HepG2 (cell line): ENCODE data around the gene IL1A. TPM values are rescaled to one million over a fixed set of nuclear protein-coding genes. Genes with fewer than 3 reads are reported as not detected.

Experiments
- ETV6 ChIP-seq: sonication (generic); formaldehyde crosslinking; conservative IDR thresholded peaks from 2 replicates; pipeline ENCODE4 v1.4.0; 2020; ENCODE audit warnings: missing genetic modification reagents
- FOXA1 ChIP-seq, 2 experiments: fragments of 450-650 bp in 1 of 2; sonication (generic) in 1 of 2; formaldehyde crosslinking in 1 of 2; IDR thresholded peaks; 2 replicates each; pipeline versions ENCODE4 v1.4.0 to v1.6.1; 2016 to 2020; ENCODE audit warnings: missing genetic modification reagents in 1 of 2
- FOXJ3 ChIP-seq: sonication (generic); formaldehyde crosslinking; IDR thresholded peaks from 2 replicates; pipeline ENCODE4 v1.4.0; 2020; ENCODE audit warnings: missing genetic modification reagents, mild to moderate bottlenecking, borderline replicate concordance
- FOXP1 ChIP-seq, 2 experiments: fragments of 450-650 bp in 1 of 2; IDR thresholded peaks; 2 replicates each; pipeline ENCODE4 v1.6.1; 2017 to 2018; ENCODE audit warnings: antibody characterized with exemption in 1 of 2
- HBP1 ChIP-seq: IDR thresholded peaks from 2 replicates; pipeline ENCODE4 v1.6.1; 2016; ENCODE audit warnings: low read depth, control low read depth
- KLF16 ChIP-seq, 2 experiments: sonication (generic) in 1 of 2; formaldehyde crosslinking in 1 of 2; IDR thresholded peaks; 2 replicates each; pipeline versions ENCODE4 v1.6.1 to v1.8.0; 2016 to 2023; ENCODE audit warnings: missing genetic modification reagents in 2 of 2, missing compliant biosample characterization in 1 of 2
- PPARG ChIP-seq: conservative IDR thresholded peaks from 2 replicates; pipeline ENCODE4 v1.6.1; 2016; ENCODE audit warnings: missing biosample characterization, missing genetic modification reagents
- RAD21 ChIP-seq: fragments of 450-650 bp; formaldehyde crosslinking; IDR thresholded peaks from 2 replicates; pipeline ENCODE4 v1.5.0; 2020; ENCODE audit warnings: mild to moderate bottlenecking
- SALL2 ChIP-seq: sonication (generic); formaldehyde crosslinking; IDR thresholded peaks from 2 replicates; pipeline ENCODE4 v1.8.1; 2023; ENCODE audit warnings: mild to moderate bottlenecking, missing genetic modification reagents, inconsistent platforms
- SSRP1 ChIP-seq: IDR thresholded peaks from 2 replicates; pipeline ENCODE4 v1.6.1; 2016; ENCODE audit warnings: control low read depth
- TBP ChIP-seq: sonication (generic); formaldehyde crosslinking; IDR thresholded peaks from 2 replicates; pipeline ENCODE4 v1.5.0; 2020; ENCODE audit warnings: missing genetic modification reagents
- TP53 ChIP-seq: sonication (generic); formaldehyde crosslinking; conservative IDR thresholded peaks from 2 replicates; pipeline ENCODE4 v1.4.0; 2020; ENCODE audit warnings: missing genetic modification reagents
- ZMYM2 ChIP-seq: sonication (generic); formaldehyde crosslinking; IDR thresholded peaks from 2 replicates; pipeline ENCODE4 v1.8.0; 2022; ENCODE audit warnings: mild to moderate bottlenecking, missing genetic modification reagents
- ZNF333 ChIP-seq: sonication (generic); formaldehyde crosslinking; IDR thresholded peaks from 2 replicates; pipeline ENCODE4 v1.4.0; 2020; ENCODE audit warnings: mild to moderate bottlenecking, missing genetic modification reagents, borderline replicate concordance
- ZNF337 ChIP-seq: sonication (generic); formaldehyde crosslinking; IDR thresholded peaks from 2 replicates; pipeline ENCODE4 v1.5.1; 2020; ENCODE audit warnings: missing genetic modification reagents, low read depth, mild to moderate bottlenecking, borderline replicate concordance
- ZSCAN5A ChIP-seq: sonication (generic); formaldehyde crosslinking; IDR thresholded peaks from 2 replicates; pipeline ENCODE4 v1.8.0; 2022; ENCODE audit warnings: mild to moderate bottlenecking, missing genetic modification reagents, borderline replicate concordance
- polyA plus RNA-seq, 8 experiments: library from polyadenylated mRNA; depleted of rRNA in 3 of 8; stranded (reverse) in 7 of 8; unstranded in 1 of 8; fragments of >200 nt; fragmentation: Illumina TruSeq in 4 of 8; extraction: Trizol in 4 of 8; gene quantifications; 2 replicates each; pipeline versions ENCODE4 v1.2.1 to v1.2.3, GENCODE V29; 2011 to 2016; ENCODE audit warnings: low read depth in 4 of 8, missing spikeins in 1 of 8, mixed read lengths in 1 of 8; ENCODE audit not compliant: insufficient read depth in 1 of 8
- total RNA-seq, 5 experiments: library from RNA; depleted of rRNA; stranded (reverse); fragments of >200 nt; fragmentation: Illumina TruSeq; extraction: Trizol; gene quantifications; 2 replicates each; pipeline ENCODE4 v1.2.3, GENCODE V29; 2016; ENCODE audit warnings: low read depth in 1 of 5
- TF ChIP-seq, protein P1 (sequence below): sonication (generic); formaldehyde crosslinking; IDR thresholded peaks from 2 replicates; pipeline ENCODE4 v1.4.0; 2020; ENCODE audit warnings: low read depth, mild to moderate bottlenecking, missing genetic modification reagents
- TF ChIP-seq, protein P2 (sequence below): sonication (generic); formaldehyde crosslinking; IDR thresholded peaks from 2 replicates; pipeline ENCODE4 v1.4.0; 2020; ENCODE audit warnings: mild to moderate bottlenecking, missing genetic modification reagents, borderline replicate concordance
- TF ChIP-seq, protein P3 (sequence below): sonication (generic); formaldehyde crosslinking; IDR thresholded peaks from 2 replicates; pipeline ENCODE4 v1.5.0; 2020; ENCODE audit warnings: mild to moderate bottlenecking, low read depth, missing genetic modification reagents, borderline replicate concordance

IL1A gene
- total and polyA plus RNA-seq, 2 of the 13 experiments (the other 11 are each of a cell fraction or from before 2014, with no cell fraction given): not detected

GRCh38 chr2:112818094-112818902, 34.0 kb upstream of the IL1A start (continued):
- TF ChIP-seq FOXA1 (IDR thresholded peaks at IDR 0.05): no peak
- TF ChIP-seq FOXA1 (CRISPR knock-in tag; IDR thresholded peaks at IDR 0.05): peak; percentile 88
- TF ChIP-seq TP53 (CRISPR knock-in tag): peak; percentile 78
- 0 out of 2 replicates have a peak, but pooled peaks have one; percentile 28 for TF ChIP-seq TBP (CRISPR knock-in tag)
- peak; percentile 98 for TF ChIP-seq FOXJ3
- peak; percentile 92 for TF ChIP-seq FOXP1 (IDR thresholded peaks at IDR 0.05)
- TF ChIP-seq FOXP1 (CRISPR knock-in tag; IDR thresholded peaks at IDR 0.05): peak; percentile 100
- TF ChIP-seq ZNF337 (CRISPR knock-in tag): no peak
- TF ChIP-seq, protein P1, sequence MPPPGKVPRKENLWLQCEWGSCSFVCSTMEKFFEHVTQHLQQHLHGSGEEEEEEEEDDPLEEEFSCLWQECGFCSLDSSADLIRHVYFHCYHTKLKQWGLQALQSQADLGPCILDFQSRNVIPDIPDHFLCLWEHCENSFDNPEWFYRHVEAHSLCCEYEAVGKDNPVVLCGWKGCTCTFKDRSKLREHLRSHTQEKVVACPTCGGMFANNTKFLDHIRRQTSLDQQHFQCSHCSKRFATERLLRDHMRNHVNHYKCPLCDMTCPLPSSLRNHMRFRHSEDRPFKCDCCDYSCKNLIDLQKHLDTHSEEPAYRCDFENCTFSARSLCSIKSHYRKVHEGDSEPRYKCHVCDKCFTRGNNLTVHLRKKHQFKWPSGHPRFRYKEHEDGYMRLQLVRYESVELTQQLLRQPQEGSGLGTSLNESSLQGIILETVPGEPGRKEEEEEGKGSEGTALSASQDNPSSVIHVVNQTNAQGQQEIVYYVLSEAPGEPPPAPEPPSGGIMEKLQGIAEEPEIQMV (CRISPR knock-in tag): 0 out of 2 replicates have a peak, but pooled peaks have one; percentile 41
- TF ChIP-seq, protein P2, sequence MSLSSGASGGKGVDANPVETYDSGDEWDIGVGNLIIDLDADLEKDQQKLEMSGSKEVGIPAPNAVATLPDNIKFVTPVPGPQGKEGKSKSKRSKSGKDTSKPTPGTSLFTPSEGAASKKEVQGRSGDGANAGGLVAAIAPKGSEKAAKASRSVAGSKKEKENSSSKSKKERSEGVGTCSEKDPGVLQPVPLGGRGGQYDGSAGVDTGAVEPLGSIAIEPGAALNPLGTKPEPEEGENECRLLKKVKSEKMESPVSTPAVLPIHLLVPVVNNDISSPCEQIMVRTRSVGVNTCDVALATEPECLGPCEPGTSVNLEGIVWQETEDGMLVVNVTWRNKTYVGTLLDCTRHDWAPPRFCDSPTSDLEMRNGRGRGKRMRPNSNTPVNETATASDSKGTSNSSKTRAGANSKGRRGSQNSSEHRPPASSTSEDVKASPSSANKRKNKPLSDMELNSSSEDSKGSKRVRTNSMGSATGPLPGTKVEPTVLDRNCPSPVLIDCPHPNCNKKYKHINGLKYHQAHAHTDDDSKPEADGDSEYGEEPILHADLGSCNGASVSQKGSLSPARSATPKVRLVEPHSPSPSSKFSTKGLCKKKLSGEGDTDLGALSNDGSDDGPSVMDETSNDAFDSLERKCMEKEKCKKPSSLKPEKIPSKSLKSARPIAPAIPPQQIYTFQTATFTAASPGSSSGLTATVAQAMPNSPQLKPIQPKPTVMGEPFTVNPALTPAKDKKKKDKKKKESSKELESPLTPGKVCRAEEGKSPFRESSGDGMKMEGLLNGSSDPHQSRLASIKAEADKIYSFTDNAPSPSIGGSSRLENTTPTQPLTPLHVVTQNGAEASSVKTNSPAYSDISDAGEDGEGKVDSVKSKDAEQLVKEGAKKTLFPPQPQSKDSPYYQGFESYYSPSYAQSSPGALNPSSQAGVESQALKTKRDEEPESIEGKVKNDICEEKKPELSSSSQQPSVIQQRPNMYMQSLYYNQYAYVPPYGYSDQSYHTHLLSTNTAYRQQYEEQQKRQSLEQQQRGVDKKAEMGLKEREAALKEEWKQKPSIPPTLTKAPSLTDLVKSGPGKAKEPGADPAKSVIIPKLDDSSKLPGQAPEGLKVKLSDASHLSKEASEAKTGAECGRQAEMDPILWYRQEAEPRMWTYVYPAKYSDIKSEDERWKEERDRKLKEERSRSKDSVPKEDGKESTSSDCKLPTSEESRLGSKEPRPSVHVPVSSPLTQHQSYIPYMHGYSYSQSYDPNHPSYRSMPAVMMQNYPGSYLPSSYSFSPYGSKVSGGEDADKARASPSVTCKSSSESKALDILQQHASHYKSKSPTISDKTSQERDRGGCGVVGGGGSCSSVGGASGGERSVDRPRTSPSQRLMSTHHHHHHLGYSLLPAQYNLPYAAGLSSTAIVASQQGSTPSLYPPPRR: peak; percentile 99
- no peak for TF ChIP-seq RAD21
- TF ChIP-seq ETV6: no peak
- peak; percentile 49; the same call in 1 of the 2 replicates for TF ChIP-seq SSRP1 (CRISPR knock-in tag)
- TF ChIP-seq ZMYM2 (CRISPR knock-in tag): 0 out of 2 replicates have a peak, but pooled peaks have one; percentile 6
- peak in 1 of 2 experiments; percentile 99; a peak in 2 of 4 replicates for TF ChIP-seq KLF16 (CRISPR knock-in tag; IDR thresholded peaks at IDR 0.05)
- TF ChIP-seq HBP1 (CRISPR knock-in tag): 0 out of 2 replicates have a peak, but pooled peaks have one; percentile 62
- TF ChIP-seq ZSCAN5A (CRISPR knock-in tag): peak; percentile 55; the same call in 1 of the 2 replicates
- TF ChIP-seq PPARG (CRISPR knock-in tag): peak; percentile 96
- no peak for TF ChIP-seq ZNF333 (CRISPR knock-in tag)
- TF ChIP-seq, protein P3, sequence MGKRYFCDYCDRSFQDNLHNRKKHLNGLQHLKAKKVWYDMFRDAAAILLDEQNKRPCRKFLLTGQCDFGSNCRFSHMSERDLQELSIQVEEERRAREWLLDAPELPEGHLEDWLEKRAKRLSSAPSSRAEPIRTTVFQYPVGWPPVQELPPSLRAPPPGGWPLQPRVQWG (CRISPR knock-in tag): no peak
- TF ChIP-seq SALL2 (CRISPR knock-in tag): no peak
